Subcutaneous adipose tissue (tissue), 4 donors: ENCODE results near the gene ENTPD8. TPM values are rescaled to one million over a fixed set of nuclear protein-coding genes. Genes with fewer than 3 reads are reported as not detected.

Experiments used
- CTCF ChIP-seq: fragments of 450-650 bp; IDR thresholded peaks from one replicate; pipeline ENCODE4 v1.5.1; 2016; ENCODE audit warnings: low read depth, mild to moderate bottlenecking, control low read depth, antibody characterized with exemption, moderate library complexity
- total RNA-seq, 4 donors: library from RNA; depleted of rRNA; stranded (reverse); fragments of >200 nt; gene quantifications; one replicate each; pipeline ENCODE4 v1.1.0, GENCODE V29; 2016

ENTPD8 gene
- total RNA-seq, 4 donors from 2014 or later: not detected

GRCh38 chr9:137444106-137444790 lies 3.1 kb upstream of the ENTPD8 start:
- TF ChIP-seq CTCF: no peak

GRCh38 chr9:137441935-137442321 lies 771 bp upstream of the ENTPD8 start:
- TF ChIP-seq CTCF: no peak

GRCh38 chr9:137439158-137439714 lies 1.9 kb downstream of the ENTPD8 start:
- no peak for TF ChIP-seq CTCF

GRCh38 chr9:137438591-137439157 lies 2.5 kb downstream of the ENTPD8 start:
- TF ChIP-seq CTCF: no peak

GRCh38 chr9:137437691-137438590 lies 3.2 kb downstream of the ENTPD8 start:
- no peak for TF ChIP-seq CTCF

- no peak for TF ChIP-seq CTCF
Measured at GRCh38 chr9:137436761-137437600, 4.2 kb downstream of the ENTPD8 start.
